Measurements from ENCODE around the gene YLPM1.

YLPM1 gene

DNA sequence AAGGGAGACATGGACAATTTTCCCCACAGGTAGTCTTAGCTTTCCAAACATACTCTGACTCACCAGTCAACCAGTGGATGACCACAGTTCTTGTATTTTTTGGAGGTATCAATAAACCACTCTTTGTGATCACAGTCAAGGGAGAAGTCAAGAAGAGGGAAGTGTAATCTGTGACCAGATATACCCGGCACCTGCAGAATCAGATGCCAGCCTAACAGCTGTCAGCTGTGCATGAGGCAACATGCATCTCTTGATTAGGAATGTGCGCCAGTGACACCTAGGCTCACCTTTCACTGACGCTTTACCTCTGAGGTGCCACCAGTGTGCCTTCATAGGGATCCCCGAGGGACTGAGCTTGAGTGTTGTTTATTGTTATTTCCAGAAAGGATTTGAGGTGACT is 92.8 kb downstream of the YLPM1 start:
- Histone ChIP-seq H2BK15ac (ENCODE audit: low read depth, poor library complexity, severe bottlenecking) (no peak overlapping the region), H3K4ac (ENCODE audit: low read depth in 1 of 2, low read length in 2 of 2) (no peak overlapping the region), H4K8ac (ENCODE audit: low read length) (no peak overlapping the region), H2BK120ac (ENCODE audit: low read depth, low read length) (no peak overlapping the region), H3K18ac (ENCODE audit: low read depth in 1 of 2, low read length in 2 of 2) (no peak overlapping the region), H2BK12ac (ENCODE audit: low read length in 2 of 2) (no peak overlapping the region), H3K4me3 (ENCODE audit: insufficient read depth in 1 of 2, low read depth in 1 of 2, low read length in 2 of 2) (peak overlapping the region in 1 of 2 experiments; percentile 55), H3K27ac (ENCODE audit: low read length, poor library complexity, severe bottlenecking) (no peak overlapping the region), H4K91ac (ENCODE audit: low read length) (no peak overlapping the region), H3K4me2 (ENCODE audit: low read length, poor library complexity, severe bottlenecking) (no peak overlapping the region), H2AK5ac (ENCODE audit: low read length, severe bottlenecking) (no peak overlapping the region), H3K36me3 (ENCODE audit: control insufficient read depth in 1 of 2, insufficient read depth in 2 of 2, low read depth in 1 of 2, low read length in 2 of 2) (no peaks in the 10 kb centered on the region), H2BK5ac (ENCODE audit: low read depth, low read length, poor library complexity, severe bottlenecking) (no peak overlapping the region), H3K79me1 (replicated peaks; ENCODE audit: low read length, poor library complexity, severe bottlenecking) (no peaks in the 10 kb centered on the region), H3K23ac (ENCODE audit: low read length in 2 of 2) (no peak overlapping the region), H3K4me1 (ENCODE audit: control insufficient read depth, insufficient read depth, low read depth, low read length) (no peaks in the 10 kb centered on the region), H3K9ac (ENCODE audit: low read length) (no peak overlapping the region), H3K14ac (ENCODE audit: low read length in 2 of 2) (no peak overlapping the region), H2AFZ (ENCODE audit: low read depth, low read length) (no peak overlapping the region), H3K27me3 (ENCODE audit: control insufficient read depth in 1 of 2, insufficient read depth in 1 of 2, low read length in 2 of 2) (no peaks in the 10 kb centered on the region), H3K9me3 (ENCODE audit: control insufficient read depth, low read length) (no peaks in the 10 kb centered on the region)
- 89% methylated on average over 4 of the region's 4 CpGs for WGBS
- no peak for DNase-seq

- H2AFZ ChIP-seq (ENCODE audit: low read depth, low read length): no peak overlapping the region
- H3K4ac ChIP-seq (ENCODE audit: low read depth in 1 of 2, low read length in 2 of 2): no peak overlapping the region
- no peak overlapping the region for H3K4me2 ChIP-seq (ENCODE audit: low read length, poor library complexity, severe bottlenecking)
- no peak overlapping the region for H4K8ac ChIP-seq (ENCODE audit: low read length)
- H4K91ac ChIP-seq (ENCODE audit: low read length): no peak overlapping the region
- H3K18ac ChIP-seq (ENCODE audit: low read depth in 1 of 2, low read length in 2 of 2): no peak overlapping the region
- H2BK120ac ChIP-seq (ENCODE audit: low read depth, low read length): no peak overlapping the region
- H2BK15ac ChIP-seq (ENCODE audit: low read depth, poor library complexity, severe bottlenecking): no peak overlapping the region
- WGBS: no CpG with 5 or more reads among the region's 1 CpG
- no peak overlapping the region for H3K27ac ChIP-seq (ENCODE audit: low read length, poor library complexity, severe bottlenecking)
- no peaks in the 10 kb centered on the region for H3K36me3 ChIP-seq (ENCODE audit: control insufficient read depth in 1 of 2, insufficient read depth in 2 of 2, low read depth in 1 of 2, low read length in 2 of 2)
- H3K9ac ChIP-seq (ENCODE audit: low read length): no peak overlapping the region
- H2AK5ac ChIP-seq (ENCODE audit: low read length, severe bottlenecking): no peak overlapping the region
- no peaks in the 10 kb centered on the region for H3K79me1 ChIP-seq (replicated peaks; ENCODE audit: low read length, poor library complexity, severe bottlenecking)
- no peak overlapping the region for H2BK12ac ChIP-seq (ENCODE audit: low read length in 2 of 2)
- H2BK5ac ChIP-seq (ENCODE audit: low read depth, low read length, poor library complexity, severe bottlenecking): no peak overlapping the region
- H3K23ac ChIP-seq (ENCODE audit: low read length in 2 of 2): no peak overlapping the region
- no peak overlapping the region for H3K4me3 ChIP-seq (ENCODE audit: insufficient read depth in 1 of 2, low read depth in 1 of 2, low read length in 2 of 2)
- no peaks in the 10 kb centered on the region for H3K9me3 ChIP-seq (ENCODE audit: control insufficient read depth, low read length)
- peaks cover 1% of the 10 kb centered on the region for H3K4me1 ChIP-seq (ENCODE audit: control insufficient read depth, insufficient read depth, low read depth, low read length)
- H3K14ac ChIP-seq (ENCODE audit: low read length in 2 of 2): no peak overlapping the region
- no peak for DNase-seq
- no peaks in the 10 kb centered on the region for H3K27me3 ChIP-seq (ENCODE audit: control insufficient read depth in 1 of 2, insufficient read depth in 1 of 2, low read length in 2 of 2)
These were observed 93.2 kb downstream of the YLPM1 start for GRCh38 chr14:74856366-74856765.

DNA sequence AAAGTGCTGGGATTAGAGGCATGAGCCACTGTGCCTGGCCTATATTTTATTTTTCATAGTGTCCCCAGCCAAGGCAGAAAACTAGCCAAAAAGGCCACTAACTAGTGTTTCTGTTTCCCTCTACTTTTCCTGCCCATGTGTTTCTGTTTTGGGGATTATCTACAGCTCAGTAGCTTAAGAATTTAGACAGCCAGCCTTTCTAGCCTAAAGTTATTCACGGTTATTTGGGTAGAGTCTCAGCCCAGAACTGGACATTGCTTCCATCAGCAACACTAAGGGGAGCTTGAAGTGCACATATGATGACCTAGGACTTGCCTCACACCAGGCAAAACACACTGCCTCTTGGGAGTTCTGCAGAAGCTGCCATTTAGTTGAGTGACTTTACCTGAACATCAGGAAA is 94.9 kb downstream of the YLPM1 start:
- Histone ChIP-seq H3K9me3 (ENCODE audit: control insufficient read depth, low read length) (no peaks in the 10 kb centered on the region), H2BK5ac (ENCODE audit: low read depth, low read length, poor library complexity, severe bottlenecking) (no peak overlapping the region), H2BK120ac (ENCODE audit: low read depth, low read length) (no peak overlapping the region), H3K9ac (ENCODE audit: low read length) (no peak overlapping the region), H3K4me2 (ENCODE audit: low read length, poor library complexity, severe bottlenecking) (no peak overlapping the region), H3K27ac (ENCODE audit: low read length, poor library complexity, severe bottlenecking) (no peak overlapping the region), H3K79me1 (replicated peaks; ENCODE audit: low read length, poor library complexity, severe bottlenecking) (no peaks in the 10 kb centered on the region), H2AK5ac (ENCODE audit: low read length, severe bottlenecking) (no peak overlapping the region), H3K36me3 (ENCODE audit: control insufficient read depth in 1 of 2, insufficient read depth in 2 of 2, low read depth in 1 of 2, low read length in 2 of 2) (no peaks in the 10 kb centered on the region), H3K4ac (ENCODE audit: low read depth in 1 of 2, low read length in 2 of 2) (no peak overlapping the region), H3K14ac (ENCODE audit: low read length in 2 of 2) (no peak overlapping the region), H3K4me3 (ENCODE audit: insufficient read depth in 1 of 2, low read depth in 1 of 2, low read length in 2 of 2) (no peak overlapping the region), H3K18ac (ENCODE audit: low read depth in 1 of 2, low read length in 2 of 2) (no peak overlapping the region), H4K8ac (ENCODE audit: low read length) (no peak overlapping the region), H2BK15ac (ENCODE audit: low read depth, poor library complexity, severe bottlenecking) (no peak overlapping the region), H4K91ac (ENCODE audit: low read length) (no peak overlapping the region), H2AFZ (ENCODE audit: low read depth, low read length) (no peak overlapping the region), H3K4me1 (ENCODE audit: control insufficient read depth, insufficient read depth, low read depth, low read length) (peaks cover 1% of the 10 kb centered on the region), H3K27me3 (ENCODE audit: control insufficient read depth in 1 of 2, insufficient read depth in 1 of 2, low read length in 2 of 2) (peaks cover 0 to 7% of the 10 kb centered on the region in 2 experiments), H3K23ac (ENCODE audit: low read length in 2 of 2) (no peak overlapping the region), H2BK12ac (ENCODE audit: low read length in 2 of 2) (no peak overlapping the region)
- no peak for DNase-seq
- 89% methylated on average over 1 of the region's 1 CpG for WGBS

DNA sequence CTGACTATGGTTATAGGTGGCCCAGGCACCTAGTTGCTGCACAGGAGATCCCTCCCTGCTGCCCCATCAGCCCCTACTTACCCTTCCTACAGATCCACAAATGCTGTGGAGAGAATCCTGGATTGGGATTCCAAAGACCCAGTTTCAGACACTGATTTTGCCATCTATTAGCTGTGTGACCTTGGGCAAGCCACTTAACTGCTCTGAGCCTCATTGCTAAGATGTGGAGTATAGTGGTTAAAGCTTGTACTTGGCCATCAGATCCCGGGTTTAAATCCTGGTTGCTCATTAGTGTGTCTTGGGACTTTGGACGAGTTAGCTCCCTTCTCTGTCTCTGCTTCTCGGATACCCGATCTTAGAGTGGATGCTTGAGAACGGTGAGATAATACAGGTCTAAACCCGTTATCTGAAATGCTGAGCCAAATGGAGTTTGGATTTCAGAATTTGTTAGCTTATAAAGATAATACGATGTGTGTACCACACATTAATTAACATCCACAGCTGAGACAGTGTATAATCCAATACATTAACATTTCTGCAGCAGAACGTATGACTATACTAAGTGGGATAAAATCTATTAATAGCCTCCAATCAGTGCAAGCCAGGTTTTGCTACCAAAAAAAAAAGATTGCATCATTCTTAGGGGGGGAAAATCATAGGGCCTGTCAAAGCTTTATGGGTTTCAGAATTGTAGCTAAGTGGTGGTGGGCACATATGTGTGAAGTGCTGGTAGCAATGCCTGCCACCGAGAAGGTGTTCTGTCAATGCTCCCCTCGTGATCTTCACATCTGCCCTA is 96.8 kb downstream of the YLPM1 start:
- peaks cover 0 to 11% of the 10 kb centered on the region in 2 experiments for H3K27me3 ChIP-seq (ENCODE audit: control insufficient read depth in 1 of 2, insufficient read depth in 1 of 2, low read length in 2 of 2)
- H4K8ac ChIP-seq (ENCODE audit: low read length): no peak overlapping the region
- H3K4me2 ChIP-seq (ENCODE audit: low read length, poor library complexity, severe bottlenecking): no peak overlapping the region
- H3K4ac ChIP-seq (ENCODE audit: low read depth in 1 of 2, low read length in 2 of 2): no peak overlapping the region
- no peak overlapping the region for H3K4me3 ChIP-seq (ENCODE audit: insufficient read depth in 1 of 2, low read depth in 1 of 2, low read length in 2 of 2)
- no peak overlapping the region for H2BK5ac ChIP-seq (ENCODE audit: low read depth, low read length, poor library complexity, severe bottlenecking)
- H3K9me3 ChIP-seq (ENCODE audit: control insufficient read depth, low read length): no peaks in the 10 kb centered on the region
- no peaks in the 10 kb centered on the region for H3K79me1 ChIP-seq (replicated peaks; ENCODE audit: low read length, poor library complexity, severe bottlenecking)
- H3K9ac ChIP-seq (ENCODE audit: low read length): peak overlapping the region; percentile 32
- 80% methylated on average over 6 of the region's 10 CpGs for WGBS
- H3K27ac ChIP-seq (ENCODE audit: low read length, poor library complexity, severe bottlenecking): no peak overlapping the region
- no peak overlapping the region for H2BK15ac ChIP-seq (ENCODE audit: low read depth, poor library complexity, severe bottlenecking)
- H3K14ac ChIP-seq (ENCODE audit: low read length in 2 of 2): no peak overlapping the region
- no peak overlapping the region for H3K23ac ChIP-seq (ENCODE audit: low read length in 2 of 2)
- no peak for DNase-seq
- no peaks in the 10 kb centered on the region for H3K36me3 ChIP-seq (ENCODE audit: control insufficient read depth in 1 of 2, insufficient read depth in 2 of 2, low read depth in 1 of 2, low read length in 2 of 2)
- H3K4me1 ChIP-seq (ENCODE audit: control insufficient read depth, insufficient read depth, low read depth, low read length): peaks cover 1% of the 10 kb centered on the region
- H4K91ac ChIP-seq (ENCODE audit: low read length): no peak overlapping the region
- no peak overlapping the region for H3K18ac ChIP-seq (ENCODE audit: low read depth in 1 of 2, low read length in 2 of 2)
- no peak overlapping the region for H2BK120ac ChIP-seq (ENCODE audit: low read depth, low read length)
- H2BK12ac ChIP-seq (ENCODE audit: low read length in 2 of 2): no peak overlapping the region
- no peak overlapping the region for H2AK5ac ChIP-seq (ENCODE audit: low read length, severe bottlenecking)
- no peak overlapping the region for H2AFZ ChIP-seq (ENCODE audit: low read depth, low read length)

All from mesenchymal stem cell (in vitro differentiated cells and primary cell).